ENCODE results near the gene SNORC. TPM values are rescaled to one million over a fixed set of nuclear protein-coding genes. Genes with fewer than 3 reads are reported as not detected.

SNORC gene
- total and polyA plus RNA-seq, 9 of the 15 experiments (the other 6 are each of a cell fraction or from before 2014, with no cell fraction given) = 0.14 to 2.5 (median 0.72) TPM; not detected in 2

DNA sequence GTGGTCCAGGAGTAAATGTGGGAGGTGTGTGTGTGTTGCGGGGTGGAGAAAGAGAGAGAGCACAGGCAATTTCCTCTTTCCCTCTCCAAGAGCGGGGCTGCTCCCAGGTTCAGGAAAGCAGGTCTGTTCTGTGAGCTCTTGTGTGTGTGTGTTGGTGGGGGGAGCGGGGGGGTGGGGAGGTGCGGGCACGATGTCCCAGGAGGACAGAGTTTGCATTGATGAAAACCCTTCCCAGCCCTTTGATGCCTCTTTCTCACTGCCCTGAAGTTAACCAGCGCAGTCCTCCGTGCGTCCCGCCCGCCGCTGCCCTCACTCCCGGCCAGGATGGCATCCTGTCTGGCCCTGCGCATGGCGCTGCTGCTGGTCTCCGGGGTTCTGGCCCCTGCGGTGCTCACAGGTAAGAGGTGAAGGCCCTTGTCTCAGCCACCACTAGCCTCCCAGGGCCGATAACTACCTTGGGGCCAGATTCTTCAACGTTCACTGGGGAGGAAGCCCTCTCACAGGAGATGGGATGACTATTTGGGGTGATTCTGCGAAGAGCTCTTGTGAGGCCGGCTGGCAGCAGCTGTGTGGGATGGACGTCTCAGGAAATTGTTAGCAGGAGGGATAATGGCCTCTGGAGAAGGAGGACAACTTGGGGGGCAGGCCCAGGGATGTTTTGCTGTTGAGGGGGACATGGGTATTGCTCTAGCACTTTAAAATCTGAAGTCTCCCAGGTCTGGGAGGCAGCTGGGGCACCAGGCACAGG, at the start of gene SNORC (continued):
- TF ChIP-seq, protein P1, sequence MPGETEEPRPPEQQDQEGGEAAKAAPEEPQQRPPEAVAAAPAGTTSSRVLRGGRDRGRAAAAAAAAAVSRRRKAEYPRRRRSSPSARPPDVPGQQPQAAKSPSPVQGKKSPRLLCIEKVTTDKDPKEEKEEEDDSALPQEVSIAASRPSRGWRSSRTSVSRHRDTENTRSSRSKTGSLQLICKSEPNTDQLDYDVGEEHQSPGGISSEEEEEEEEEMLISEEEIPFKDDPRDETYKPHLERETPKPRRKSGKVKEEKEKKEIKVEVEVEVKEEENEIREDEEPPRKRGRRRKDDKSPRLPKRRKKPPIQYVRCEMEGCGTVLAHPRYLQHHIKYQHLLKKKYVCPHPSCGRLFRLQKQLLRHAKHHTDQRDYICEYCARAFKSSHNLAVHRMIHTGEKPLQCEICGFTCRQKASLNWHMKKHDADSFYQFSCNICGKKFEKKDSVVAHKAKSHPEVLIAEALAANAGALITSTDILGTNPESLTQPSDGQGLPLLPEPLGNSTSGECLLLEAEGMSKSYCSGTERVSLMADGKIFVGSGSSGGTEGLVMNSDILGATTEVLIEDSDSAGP (CRISPR knock-in tag; IDR thresholded peaks at IDR 0.05) = no peak
- TF ChIP-seq ADNP (tag; IDR thresholded peaks at IDR 0.05) (no peak), KLF1 (tag; IDR thresholded peaks at IDR 0.05) (no peak)

DNA sequence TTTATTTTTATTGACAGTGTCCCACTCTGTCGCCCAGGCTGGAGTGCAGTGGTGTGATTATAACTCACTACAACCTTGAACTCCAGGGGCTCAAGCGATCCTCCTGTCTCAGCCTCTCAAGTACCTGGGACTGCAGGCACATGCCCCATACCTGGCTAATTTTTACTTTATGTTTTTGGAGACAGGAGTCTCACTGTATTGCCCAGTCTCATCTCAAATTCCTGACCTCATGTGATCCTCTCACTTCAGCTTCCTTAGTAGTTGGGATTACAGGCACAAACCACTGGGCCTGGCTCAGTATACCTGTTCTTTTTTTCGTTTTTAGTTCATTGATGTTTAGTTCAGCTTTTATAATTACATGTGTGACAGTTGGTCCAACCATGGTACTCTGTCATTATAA, 40.1 kb upstream of the SNORC start:
- H3K4me1 ChIP-seq (replicated peaks in 1 of 2; ENCODE audit: control insufficient read depth in 2 of 2, insufficient read depth in 2 of 2, low read length in 2 of 2) = peaks cover 0 to 8% of the 10 kb centered on the region in 2 experiments; a peak in 2 of 5 replicates
- in situ Hi-C loops (cut with MboI) = no loop called here
- FAIRE-seq (no peak), DNase-seq (ENCODE audit: extremely low read depth in 1 of 4, low spot score in 3 of 4) (no peak), ATAC-seq (no peak)
- H3K79me2 ChIP-seq (ENCODE audit: control insufficient read depth, insufficient read depth, low read length) = no peaks in the 10 kb centered on the region
- H3K27ac ChIP-seq (ENCODE audit: extremely low read depth, low read depth, low read length) = no peak overlapping the region
- ChIA-PET POLR2A (no interaction called here), CTCF (ENCODE audit: low intra/inter-chr PET ratio) (no interaction called here)
- no peak overlapping the region for H3K9ac ChIP-seq (ENCODE audit: insufficient read depth in 1 of 2, low read depth in 2 of 2, low read length in 2 of 2)
- 68% methylated on average over 2 of the region's 3 CpGs for WGBS (ENCODE audit: insufficient coverage, low coverage, missing lambda C conversion rate)
- H2AFZ ChIP-seq (ENCODE audit: low read depth, low read length) = no peak overlapping the region
- H4K20me1 ChIP-seq (replicated peaks; ENCODE audit: control insufficient read depth, insufficient read depth, low read length) = no peaks in the 10 kb centered on the region
- H3K4me2 ChIP-seq (ENCODE audit: insufficient read depth, low read length) = no peak overlapping the region
- intact Hi-C loops (cut with micrococcal nuclease) = no loop called here
- TF ChIP-seq, protein P2, sequence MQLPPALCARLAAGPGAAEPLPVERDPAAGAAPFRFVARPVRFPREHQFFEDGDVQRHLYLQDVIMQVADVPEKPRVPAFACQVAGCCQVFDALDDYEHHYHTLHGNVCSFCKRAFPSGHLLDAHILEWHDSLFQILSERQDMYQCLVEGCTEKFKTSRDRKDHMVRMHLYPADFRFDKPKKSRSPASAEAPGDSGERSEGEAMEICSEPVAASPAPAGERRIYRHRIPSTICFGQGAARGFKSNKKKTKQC (CRISPR knock-in tag; IDR thresholded peaks at IDR 0.05) = no peak
- TF ChIP-seq RFX1 (IDR thresholded peaks at IDR 0.05) = no peak
- TF ChIP-seq ZNF431 (CRISPR knock-in tag; IDR thresholded peaks at IDR 0.05) = no peak
- TF ChIP-seq, protein P3, sequence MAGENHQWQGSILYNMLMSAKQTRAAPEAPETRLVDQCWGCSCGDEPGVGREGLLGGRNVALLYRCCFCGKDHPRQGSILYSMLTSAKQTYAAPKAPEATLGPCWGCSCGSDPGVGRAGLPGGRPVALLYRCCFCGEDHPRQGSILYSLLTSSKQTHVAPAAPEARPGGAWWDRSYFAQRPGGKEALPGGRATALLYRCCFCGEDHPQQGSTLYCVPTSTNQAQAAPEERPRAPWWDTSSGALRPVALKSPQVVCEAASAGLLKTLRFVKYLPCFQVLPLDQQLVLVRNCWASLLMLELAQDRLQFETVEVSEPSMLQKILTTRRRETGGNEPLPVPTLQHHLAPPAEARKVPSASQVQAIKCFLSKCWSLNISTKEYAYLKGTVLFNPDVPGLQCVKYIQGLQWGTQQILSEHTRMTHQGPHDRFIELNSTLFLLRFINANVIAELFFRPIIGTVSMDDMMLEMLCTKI (IDR thresholded peaks at IDR 0.05; ENCODE audit: partially characterized antibody) = no peak
- TF ChIP-seq LCOR (CRISPR knock-in tag; IDR thresholded peaks at IDR 0.05) = no peak
- TF ChIP-seq ZNF165 (CRISPR knock-in tag; IDR thresholded peaks at IDR 0.05; ENCODE audit: borderline replicate concordance) = no peak
- no peak for TF ChIP-seq GATAD2B (IDR thresholded peaks at IDR 0.05; ENCODE audit: borderline replicate concordance)
- TF ChIP-seq ZNF212 (CRISPR knock-in tag; IDR thresholded peaks at IDR 0.05) = no peak
- TF ChIP-seq NFATC3 (IDR thresholded peaks at IDR 0.05) = no peak
- TF ChIP-seq, protein P4, sequence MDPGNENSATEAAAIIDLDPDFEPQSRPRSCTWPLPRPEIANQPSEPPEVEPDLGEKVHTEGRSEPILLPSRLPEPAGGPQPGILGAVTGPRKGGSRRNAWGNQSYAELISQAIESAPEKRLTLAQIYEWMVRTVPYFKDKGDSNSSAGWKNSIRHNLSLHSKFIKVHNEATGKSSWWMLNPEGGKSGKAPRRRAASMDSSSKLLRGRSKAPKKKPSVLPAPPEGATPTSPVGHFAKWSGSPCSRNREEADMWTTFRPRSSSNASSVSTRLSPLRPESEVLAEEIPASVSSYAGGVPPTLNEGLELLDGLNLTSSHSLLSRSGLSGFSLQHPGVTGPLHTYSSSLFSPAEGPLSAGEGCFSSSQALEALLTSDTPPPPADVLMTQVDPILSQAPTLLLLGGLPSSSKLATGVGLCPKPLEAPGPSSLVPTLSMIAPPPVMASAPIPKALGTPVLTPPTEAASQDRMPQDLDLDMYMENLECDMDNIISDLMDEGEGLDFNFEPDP (CRISPR knock-in tag; IDR thresholded peaks at IDR 0.05) = no peak
- no peak for TF ChIP-seq TGIF2 (CRISPR knock-in tag; IDR thresholded peaks at IDR 0.05)
- no peak for TF ChIP-seq NR2C1 (IDR thresholded peaks at IDR 0.05)
- TF ChIP-seq NR2C1 (tag; IDR thresholded peaks at IDR 0.05) = no peak
- H3K27me3 ChIP-seq (ENCODE audit: control insufficient read depth in 2 of 2, insufficient read depth in 2 of 2, low read length in 2 of 2) = no peaks in the 10 kb centered on the region
- peaks cover 65% of the 10 kb centered on the region; the same call in 2 of the 3 replicates for H3K36me3 ChIP-seq (ENCODE audit: control insufficient read depth, insufficient read depth, low read length)
- H3K9me3 ChIP-seq (replicated peaks; ENCODE audit: control insufficient read depth, insufficient read depth, low read depth, low read length) = no peaks in the 10 kb centered on the region
- no peaks in the 10 kb centered on the region for H3K9me1 ChIP-seq (ENCODE audit: control insufficient read depth, insufficient read depth, low read length)
- BruUV-seq (replicated peaks) = no TSS peak
- H3K4me3 ChIP-seq = no peak overlapping the region
